ACHN (cell line): ENCODE data around the gene ALKBH3.

Source experiments
- DNase-seq: peaks from one replicate; pipeline ENCODE4 v3.0.0-alpha.2; 2015
- in situ Hi-C: cut with HindIII; loops from 2 replicates; pipeline ENCODE4 v1.10.0; 2017; ENCODE audit warnings: low sequenced_read_pairs, low pct_ligation_motif_present, low pct_unique_long_range_greater_than_20kb

Gene ALKBH3

GRCh38 chr11:43880640-43881159 is at the start of gene ALKBH3:
Gene ALKBH3 (plus strand): TSS chr11:43880831. CDS start chr11:43882653, 1,822 bp downstream.
- DNase-seq = peak; percentile 89
- in situ Hi-C loops = no loop called here

GRCh38 chr11:43830928-43831440 is 49.6 kb upstream of the ALKBH3 start:
- peak; percentile 99 for DNase-seq
- in situ Hi-C loops = no loop called here

GRCh38 chr11:43832536-43832935 is 48.1 kb upstream of the ALKBH3 start:
- no peak for DNase-seq
- in situ Hi-C loops = no loop called here

- in situ Hi-C loops = no loop called here
Observed at GRCh38 chr11:43833657-43834073, 47.0 kb upstream of the ALKBH3 start.

GRCh38 chr11:43834286-43834685 is 46.3 kb upstream of the ALKBH3 start:
- in situ Hi-C loops = no loop called here
- no peak for DNase-seq

More at GRCh38 chr11:43833657-43834073, 47.0 kb upstream of the ALKBH3 start:
- DNase-seq = no peak

GRCh38 chr11:43835104-43835503 is 45.5 kb upstream of the ALKBH3 start:
- in situ Hi-C loops = no loop called here
- no peak for DNase-seq

GRCh38 chr11:43837879-43838278 is 42.8 kb upstream of the ALKBH3 start:
- in situ Hi-C loops = no loop called here
- no peak for DNase-seq

- no peak for DNase-seq
- in situ Hi-C loops = no loop called here
Observed at GRCh38 chr11:43842021-43842420, 38.6 kb upstream of the ALKBH3 start.

- no peak for DNase-seq
- in situ Hi-C loops = no loop called here
Observed at GRCh38 chr11:43845816-43846215, 34.8 kb upstream of the ALKBH3 start.

GRCh38 chr11:43852057-43852636 is 28.5 kb upstream of the ALKBH3 start:
- in situ Hi-C loops = no loop called here

GRCh38 chr11:43853781-43854180 is 26.9 kb upstream of the ALKBH3 start:
- in situ Hi-C loops = no loop called here
- no peak for DNase-seq

More at GRCh38 chr11:43852057-43852636, 28.5 kb upstream of the ALKBH3 start:
- peak; percentile 66 for DNase-seq

- in situ Hi-C loops = no loop called here
- DNase-seq = no peak
Observed at GRCh38 chr11:43856993-43857392, 23.6 kb upstream of the ALKBH3 start.

GRCh38 chr11:43861141-43861540 is 19.5 kb upstream of the ALKBH3 start:
- DNase-seq = no peak
- in situ Hi-C loops = no loop called here

GRCh38 chr11:43866520-43866919 is 14.1 kb upstream of the ALKBH3 start:
- in situ Hi-C loops = no loop called here
- no peak for DNase-seq

- no peak for DNase-seq
- in situ Hi-C loops = no loop called here
Observed at GRCh38 chr11:43866969-43867368, 13.7 kb upstream of the ALKBH3 start.

- in situ Hi-C loops = no loop called here
- peak; percentile 33 for DNase-seq
Observed at GRCh38 chr11:43868852-43869567, 11.6 kb upstream of the ALKBH3 start.

GRCh38 chr11:43871051-43871450 is 9.6 kb upstream of the ALKBH3 start:
- DNase-seq = no peak
- in situ Hi-C loops = no loop called here

- in situ Hi-C loops = no loop called here
- DNase-seq = no peak
Observed at GRCh38 chr11:43872995-43873394, 7.6 kb upstream of the ALKBH3 start.

- DNase-seq = no peak
- in situ Hi-C loops = no loop called here
Observed at GRCh38 chr11:43874078-43874477, 6.6 kb upstream of the ALKBH3 start.

- in situ Hi-C loops = no loop called here
Observed at GRCh38 chr11:43874738-43875137, 5.9 kb upstream of the ALKBH3 start.

More at GRCh38 chr11:43874738-43875137, 5.9 kb upstream of the ALKBH3 start:
- no peak for DNase-seq
